Neural progenitor cell (in vitro differentiated cells): ENCODE results near the gene TLN1.

ENCODE experiments used
- CTCF ChIP-seq: fragments of 200-600 bp; sonication (generic); IDR thresholded peaks from 2 replicates; pipeline ENCODE4 v1.5.1; 2017; ENCODE audit warnings: antibody characterized with exemption, mild to moderate bottlenecking
- EZH2 ChIP-seq: fragments of 200-600 bp; sonication (generic); IDR thresholded peaks from 2 replicates; pipeline ENCODE4 v1.6.1; 2017; ENCODE audit warnings: antibody characterized with exemption, mild to moderate bottlenecking, moderate library complexity

GRCh38 chr9:35738924-35739323, 6.9 kb upstream of the TLN1 start:
- TF ChIP-seq CTCF (no peak), EZH2 (no peak)
